Measurements from ENCODE around the gene MYL7.

MYL7 gene

DNA sequence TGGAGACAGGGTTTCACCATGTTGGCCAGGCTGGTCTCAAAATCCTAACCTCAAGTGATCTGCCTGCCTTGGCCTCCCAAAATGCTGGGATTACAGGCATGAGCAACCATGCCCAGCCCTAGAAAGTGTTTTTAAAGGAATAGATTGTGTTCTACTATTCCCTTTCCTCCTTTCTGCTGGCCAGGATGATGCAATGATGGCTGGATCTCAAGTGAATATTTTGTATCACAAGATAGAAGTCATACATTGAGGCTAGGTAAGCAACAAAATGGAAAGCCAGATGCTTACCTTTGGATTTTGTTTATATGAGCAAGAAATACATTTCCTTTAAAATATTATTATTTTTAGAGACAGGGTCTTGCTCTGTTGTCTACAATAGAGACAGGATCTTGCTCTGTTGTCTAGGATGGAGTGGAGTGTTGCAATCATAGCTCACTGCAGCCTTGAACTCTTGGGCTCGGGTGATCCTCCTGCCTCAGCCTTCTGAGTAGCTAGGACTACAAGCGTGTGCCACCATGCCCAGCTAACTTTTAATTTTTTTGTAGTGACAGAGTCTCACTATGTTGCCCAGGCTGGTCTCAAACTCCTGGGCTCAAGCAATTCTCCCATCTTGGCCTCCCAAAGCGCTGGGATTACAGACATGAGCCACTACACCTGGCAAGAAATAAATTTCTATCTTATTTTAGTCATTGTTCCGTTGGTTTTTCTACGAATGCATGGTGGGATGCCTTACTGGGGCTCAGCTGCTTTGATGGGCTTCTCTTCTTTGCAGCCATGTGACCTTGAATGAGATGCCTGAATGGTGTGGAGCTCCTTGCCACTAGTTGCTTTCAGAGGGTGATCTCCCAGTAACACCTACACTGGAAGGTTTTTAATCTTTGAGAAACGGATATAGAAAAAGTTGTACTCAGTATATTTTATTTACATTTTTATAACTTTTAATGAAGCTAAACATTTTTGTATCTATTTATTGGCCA, 42.8 kb downstream of the MYL7 start:
- DNase-seq = no peak

GRCh38 chr7:44097064-44097932, 43.8 kb downstream of the MYL7 start:
- DNase-seq = no peak

- DNase-seq = no peak
Measured at GRCh38 chr7:44096326-44096881, 44.7 kb downstream of the MYL7 start.

DNA sequence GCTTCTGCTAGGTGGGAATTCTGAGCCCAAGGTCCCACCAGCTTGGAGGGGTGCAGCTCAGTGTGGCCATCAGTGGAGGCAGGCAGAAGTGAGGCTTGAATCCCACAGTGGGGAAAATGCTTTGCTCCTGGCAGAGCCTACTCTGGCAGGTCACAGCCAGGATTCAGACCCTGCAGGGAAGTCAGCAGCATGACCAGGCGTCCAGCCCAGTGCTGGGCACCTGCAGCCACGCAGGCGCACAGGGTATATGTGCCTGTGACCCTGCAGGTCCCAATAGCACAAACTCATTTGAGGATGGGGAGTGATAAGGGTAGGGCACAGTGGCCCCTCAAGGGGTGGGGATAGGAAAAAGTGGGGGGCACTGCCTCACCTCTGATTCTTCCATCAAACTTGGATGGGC, 45.4 kb downstream of the MYL7 start:
- DNase-seq = no peak

- DNase-seq = no peak
Measured at GRCh38 chr7:44094883-44095592, 46.1 kb downstream of the MYL7 start.

DNA sequence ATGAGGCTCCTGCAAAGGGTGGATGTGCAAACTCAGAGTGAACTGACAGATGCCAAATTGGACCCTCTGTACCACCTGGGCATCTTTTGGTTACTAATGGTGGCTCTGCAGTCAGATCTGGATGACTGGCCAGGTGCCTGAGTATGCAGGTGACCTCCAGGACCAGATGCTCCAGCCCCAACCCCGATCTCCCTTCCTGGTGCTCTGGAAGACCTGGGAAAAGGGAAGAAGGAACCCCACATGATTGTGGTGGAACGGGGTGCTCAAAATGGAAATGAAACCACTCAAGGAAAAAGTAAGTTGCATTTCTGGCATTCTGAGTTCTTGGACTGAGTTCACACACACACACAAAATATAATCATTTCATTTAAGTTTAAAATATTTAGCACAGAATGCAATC, 46.8 kb downstream of the MYL7 start:
- DNase-seq = no peak

DNA sequence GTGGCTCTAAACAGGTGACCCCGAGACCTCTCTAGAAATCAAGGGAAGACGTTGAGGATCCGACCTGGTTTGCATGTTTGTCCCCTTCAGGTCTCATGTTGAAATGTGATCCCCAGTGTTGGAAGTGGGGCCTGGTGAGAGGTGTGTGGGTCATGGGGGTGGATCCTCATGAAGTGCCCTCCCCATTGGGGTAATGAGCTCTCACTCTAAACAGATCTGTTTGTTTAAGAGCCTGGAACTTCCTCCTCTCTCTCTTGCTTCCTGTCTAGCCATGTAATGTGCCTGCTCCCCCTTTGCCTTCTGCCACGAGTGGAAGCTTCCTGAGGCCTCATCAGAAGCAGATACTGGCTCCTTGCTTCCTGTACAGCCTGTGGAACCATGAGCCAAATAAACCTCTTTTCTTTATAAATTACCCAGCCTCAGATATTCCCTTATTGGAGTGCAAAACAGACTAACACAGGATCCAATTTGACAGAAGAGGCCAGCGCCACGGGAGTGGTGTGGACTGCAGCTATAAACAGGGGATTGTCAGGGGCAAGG, 48.0 kb downstream of the MYL7 start:
- no peak for DNase-seq
